ENCODE results near the gene FNDC1.
"Not testable (repeated sequence)": the region's sequence is repeated elsewhere in the genome, so short reads cannot be mapped to it uniquely, and the experiment has no call there.

The FNDC1 gene

DNA sequence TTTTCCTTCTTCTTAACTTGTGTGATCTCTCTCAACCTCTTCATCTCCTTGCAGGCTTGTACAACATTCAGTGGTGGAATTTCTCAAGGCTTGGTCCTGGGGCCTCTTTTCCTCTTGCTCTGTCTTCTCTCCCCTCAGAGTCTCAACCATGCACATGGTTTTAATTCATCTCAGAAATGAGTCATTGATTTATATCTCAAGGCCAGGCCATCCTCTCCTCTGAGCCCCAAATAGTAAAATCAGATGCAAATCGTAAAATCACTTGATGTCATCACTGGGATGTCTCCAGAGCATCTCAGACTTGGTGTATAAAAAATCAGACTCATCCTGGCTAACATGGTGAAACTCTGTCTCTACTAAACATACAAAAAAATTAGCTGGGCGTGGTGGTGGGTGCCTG is 85.0 kb downstream of the FNDC1 start:
- in situ Hi-C loops (cut with MboI; ENCODE audit: low sequenced_read_pairs) = no loop called here

GRCh38 chr6:159255434-159255951 is 86.3 kb downstream of the FNDC1 start:
- in situ Hi-C loops (cut with MboI; ENCODE audit: low sequenced_read_pairs) = no loop called here

GRCh38 chr6:159256128-159256527 is 86.9 kb downstream of the FNDC1 start:
- in situ Hi-C loops (cut with MboI; ENCODE audit: low sequenced_read_pairs) = no loop called here

DNA sequence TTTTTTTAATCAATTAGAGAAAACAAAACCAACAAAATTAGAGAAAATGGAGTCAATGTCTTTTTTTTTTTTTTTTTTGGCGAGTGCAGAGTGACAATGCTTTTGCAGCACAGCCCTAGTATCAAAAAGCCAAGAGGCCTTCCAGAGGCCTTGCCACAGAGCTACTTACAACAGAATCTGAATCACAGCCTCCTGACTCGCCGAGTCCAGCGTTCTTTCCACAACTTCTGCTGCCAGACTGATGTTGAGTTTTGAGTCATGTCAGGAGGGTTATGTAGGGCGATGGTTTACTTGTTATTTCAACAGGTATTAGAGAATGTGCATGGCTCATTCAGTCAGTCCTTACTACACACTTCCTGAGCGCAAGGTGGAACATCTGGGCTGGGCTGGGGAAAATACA is 88.6 kb downstream of the FNDC1 start:
- in situ Hi-C loops (cut with MboI; ENCODE audit: low sequenced_read_pairs) = no loop called here

- in situ Hi-C loops (cut with MboI; ENCODE audit: low sequenced_read_pairs) = no loop called here
Observed at GRCh38 chr6:159259441-159260125, 90.4 kb downstream of the FNDC1 start.

DNA sequence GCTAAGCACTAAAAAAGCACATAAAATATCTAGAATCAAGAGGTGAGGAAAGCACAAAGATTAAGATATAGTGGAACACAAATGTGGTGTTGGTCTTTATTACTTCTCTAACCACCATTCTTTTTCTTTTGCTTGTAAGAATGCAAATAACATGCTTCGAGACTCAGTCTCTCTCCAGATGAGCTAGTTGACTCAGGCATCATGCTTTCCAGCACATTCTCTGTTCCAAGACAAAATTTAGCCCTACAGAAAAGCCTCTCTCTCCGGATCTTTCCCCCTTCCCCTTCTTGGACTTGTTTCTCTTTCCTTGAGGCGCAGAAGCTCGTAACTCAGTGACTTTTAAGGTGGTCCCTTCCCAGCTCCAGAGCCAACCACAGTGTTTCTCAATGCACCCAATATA is 91.0 kb downstream of the FNDC1 start:
- in situ Hi-C loops (cut with MboI; ENCODE audit: low sequenced_read_pairs) = no loop called here

DNA sequence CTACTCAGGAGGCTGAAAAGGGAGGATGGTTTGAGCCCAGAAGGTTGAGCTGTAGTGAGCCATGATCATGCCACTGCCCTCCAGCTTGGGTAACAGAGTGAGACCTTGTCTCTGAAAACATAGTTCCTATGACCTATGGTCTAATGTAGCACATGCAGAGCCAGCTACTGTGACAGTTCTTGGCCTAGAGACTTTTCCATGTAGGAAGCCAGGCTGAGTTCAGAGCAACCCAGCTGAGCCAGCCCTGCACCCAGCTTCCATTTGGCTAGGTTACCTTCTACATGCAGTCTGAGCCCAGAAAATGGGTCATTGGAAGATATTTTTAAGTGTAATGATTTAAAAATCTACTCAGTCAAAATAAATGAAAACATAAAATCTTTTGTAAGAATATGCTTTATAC is 92.8 kb downstream of the FNDC1 start:
- in situ Hi-C loops (cut with MboI; ENCODE audit: low sequenced_read_pairs) = no loop called here

GRCh38 chr6:159262586-159262985 is 93.4 kb downstream of the FNDC1 start:
- in situ Hi-C loops (cut with MboI; ENCODE audit: low sequenced_read_pairs) = no loop called here

GRCh38 chr6:159267165-159267564 is 98.0 kb downstream of the FNDC1 start:
- in situ Hi-C loops (cut with MboI; ENCODE audit: low sequenced_read_pairs) = no loop called here

- in situ Hi-C loops (cut with MboI; ENCODE audit: low sequenced_read_pairs) = no loop called here
Observed at GRCh38 chr6:159268511-159268910, 99.3 kb downstream of the FNDC1 start.

DNA sequence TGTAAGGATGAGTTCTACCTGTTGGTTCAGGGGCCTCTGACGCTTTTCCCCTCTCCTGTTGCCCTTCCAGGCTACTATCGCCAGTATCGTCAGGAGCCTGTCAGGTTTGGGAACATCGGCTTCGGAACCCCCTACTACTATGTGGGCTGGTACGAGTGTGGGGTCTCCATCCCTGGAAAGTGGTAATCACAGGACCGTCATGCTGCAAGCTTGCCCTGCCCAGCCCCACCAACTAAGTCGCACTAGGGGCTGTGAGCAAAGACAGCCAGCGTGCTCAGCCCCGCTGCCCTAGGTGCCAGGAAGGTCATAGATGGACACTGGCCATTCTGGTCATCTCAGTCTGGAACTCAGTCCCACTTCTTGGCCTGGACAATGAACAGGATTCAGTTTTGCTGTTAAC is 102.1 kb downstream of the FNDC1 start:
- in situ Hi-C loops (cut with MboI; ENCODE audit: low sequenced_read_pairs) = no loop called here

GRCh38 chr6:159278626-159279025 is 109.4 kb downstream of the FNDC1 start:
- in situ Hi-C loops (cut with MboI; ENCODE audit: low sequenced_read_pairs) = no loop called here

DNA sequence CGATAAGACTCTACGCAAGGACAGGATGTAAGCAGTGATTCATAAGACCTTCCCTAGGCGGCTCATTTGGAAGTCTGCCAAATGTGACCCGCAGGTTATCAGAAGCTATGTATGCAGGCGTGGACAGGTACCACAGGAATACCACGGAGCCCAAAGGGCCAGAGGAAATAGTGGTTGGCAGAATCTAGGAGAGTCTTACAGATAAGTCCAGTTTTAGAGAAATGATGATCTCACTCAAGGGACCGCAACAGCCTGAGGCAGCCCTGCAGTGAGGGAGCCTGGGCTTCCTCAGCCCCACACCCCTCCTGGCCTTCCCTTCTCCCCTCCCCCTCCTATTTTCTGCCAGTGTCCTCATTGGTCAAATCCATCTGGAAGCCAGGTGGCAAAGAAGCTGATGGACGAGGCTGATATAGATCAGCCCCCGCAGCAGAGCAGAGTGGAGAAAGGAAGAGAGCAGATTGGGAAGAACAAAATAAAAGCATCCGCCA is 110.6 kb downstream of the FNDC1 start:
- in situ Hi-C loops (cut with MboI; ENCODE audit: low sequenced_read_pairs) = no loop called here

- in situ Hi-C loops (cut with MboI; ENCODE audit: low sequenced_read_pairs) = no loop called here
Observed at GRCh38 chr6:159282421-159282820, 113.2 kb downstream of the FNDC1 start.

DNA sequence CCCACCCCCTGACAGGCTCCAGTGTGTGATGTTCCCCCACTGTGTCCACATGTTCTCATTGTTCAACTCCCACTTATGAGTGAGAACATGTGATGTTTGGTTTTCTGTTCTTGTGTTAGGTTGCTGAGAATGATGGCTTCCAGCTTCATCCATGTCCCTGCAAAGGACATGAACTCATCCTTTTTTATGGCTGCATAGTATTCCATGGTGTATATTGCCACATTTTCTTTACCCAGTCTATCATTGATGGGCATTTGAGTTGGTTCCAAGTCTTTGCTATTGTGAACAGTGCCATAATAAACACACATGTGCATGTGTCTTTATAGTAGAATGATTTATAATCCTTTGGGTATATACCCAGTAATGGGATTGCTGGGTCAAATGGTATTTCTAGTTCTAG is 115.5 kb downstream of the FNDC1 start:
- in situ Hi-C loops (cut with MboI; ENCODE audit: low sequenced_read_pairs) = not testable (repeated sequence)

GRCh38 chr6:159298840-159299239 is 129.6 kb downstream of the FNDC1 start:
- in situ Hi-C loops (cut with MboI; ENCODE audit: low sequenced_read_pairs) = no loop called here

DNA sequence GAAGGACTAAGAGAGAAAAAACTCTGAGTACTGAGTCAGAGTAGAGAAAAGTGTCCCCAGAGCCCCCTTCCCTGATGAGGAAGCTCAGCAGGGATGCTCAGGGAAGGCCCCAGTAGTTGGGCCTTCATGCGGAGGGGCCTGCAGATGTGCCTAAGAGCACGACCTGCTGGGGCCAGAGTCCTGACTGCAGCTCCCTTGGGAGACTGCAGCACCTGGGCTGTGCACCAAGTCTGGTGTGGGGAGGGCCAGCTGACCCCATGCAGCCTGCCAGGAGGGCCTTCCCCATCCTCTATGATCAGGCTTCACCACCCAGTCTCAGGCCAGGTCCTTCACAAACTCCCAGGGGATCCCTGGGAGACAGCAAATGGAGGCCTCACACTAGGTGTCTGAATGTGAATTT is 130.4 kb downstream of the FNDC1 start:
- in situ Hi-C loops (cut with MboI; ENCODE audit: low sequenced_read_pairs) = no loop called here

DNA sequence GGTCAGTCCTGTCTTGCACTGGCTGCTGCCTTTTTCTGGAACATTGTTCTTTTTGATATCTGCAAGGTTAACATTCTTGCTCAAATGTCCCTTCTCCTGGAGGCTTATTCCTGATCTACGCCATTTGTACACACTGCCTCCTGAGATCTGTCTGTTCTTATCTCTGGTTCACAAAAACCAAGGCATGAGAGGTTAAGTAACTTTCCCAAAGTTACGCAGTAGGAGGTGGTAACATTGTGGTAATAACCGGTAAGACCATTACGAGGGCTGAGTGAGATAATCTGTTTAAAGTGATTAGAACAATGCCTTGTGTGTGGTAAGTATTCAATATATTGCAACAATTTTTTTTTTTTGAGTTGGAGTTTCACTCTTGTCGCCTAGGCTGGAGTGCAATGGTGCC is 132.1 kb downstream of the FNDC1 start:
- in situ Hi-C loops (cut with MboI; ENCODE audit: low sequenced_read_pairs) = no loop called here

GRCh38 chr6:159301810-159302593 is 132.8 kb downstream of the FNDC1 start:
- in situ Hi-C loops (cut with MboI; ENCODE audit: low sequenced_read_pairs) = no loop called here

- in situ Hi-C loops (cut with MboI; ENCODE audit: low sequenced_read_pairs) = no loop called here
Observed at GRCh38 chr6:159302594-159302992, 133.4 kb downstream of the FNDC1 start.

- in situ Hi-C loops (cut with MboI; ENCODE audit: low sequenced_read_pairs) = no loop called here
Observed at GRCh38 chr6:159303159-159303558, 134.0 kb downstream of the FNDC1 start.

- in situ Hi-C loops (cut with MboI; ENCODE audit: low sequenced_read_pairs) = no loop called here
Observed at GRCh38 chr6:159303784-159304183, 134.6 kb downstream of the FNDC1 start.
